Endothelial cell (in vitro differentiated cells): Measurements from ENCODE around the gene VDR. TPM values are rescaled to one million over a fixed set of nuclear protein-coding genes. Genes with fewer than 3 reads are reported as not detected.

Source experiments
- DNase-seq: peaks from one replicate; pipeline ENCODE4 v3.0.0; 2021; ENCODE audit warnings: low spot score
- H3K27ac Mint-ChIP-seq: one replicate; pipeline ENCODE4 v1.8.0; 2021; ENCODE audit warnings: mixed read lengths, inconsistent platforms; ENCODE audit not compliant: unreplicated experiment
- H3K27me3 Mint-ChIP-seq: one replicate; pipeline ENCODE4 v1.8.0; 2021; ENCODE audit warnings: mild to moderate bottlenecking, moderate library complexity, mixed read lengths, inconsistent platforms; ENCODE audit not compliant: unreplicated experiment
- H3K36me3 Mint-ChIP-seq: one replicate; pipeline ENCODE4 v1.8.0; 2021; ENCODE audit warnings: mild to moderate bottlenecking, low read depth, mixed read lengths, inconsistent platforms; ENCODE audit not compliant: unreplicated experiment
- H3K4me1 Mint-ChIP-seq: one replicate; pipeline ENCODE4 v1.8.0; 2021; ENCODE audit warnings: mild to moderate bottlenecking, mixed read lengths, inconsistent platforms; ENCODE audit not compliant: unreplicated experiment
- H3K4me3 Mint-ChIP-seq: one replicate; pipeline ENCODE4 v1.8.0; 2021; ENCODE audit warnings: mild to moderate bottlenecking, mixed read lengths, inconsistent platforms; ENCODE audit not compliant: unreplicated experiment
- H3K9me3 Mint-ChIP-seq: one replicate; pipeline ENCODE4 v1.8.0; 2021; ENCODE audit warnings: mixed read lengths, inconsistent platforms; ENCODE audit not compliant: unreplicated experiment
- total RNA-seq: library from RNA; stranded (reverse); fragmentation: NEBNext Ultra II Directional; extraction: Animal tissue kit (Norgen Biotek cat#: 25700); gene quantifications from one replicate; pipeline ENCODE4 v1.2.1, GENCODE V29; 2021; ENCODE audit not compliant: unreplicated experiment
- TF ChIP-seq, protein P1 (sequence below): fragments of 200-600 bp; sonication (generic); IDR thresholded peaks from one replicate; pipeline ENCODE4 v1.5.0; 2021; ENCODE audit warnings: antibody characterized with exemption; ENCODE audit not compliant: unreplicated experiment

VDR gene
- total RNA-seq, 1 donor from 2014 or later: 2.3 TPM

DNA sequence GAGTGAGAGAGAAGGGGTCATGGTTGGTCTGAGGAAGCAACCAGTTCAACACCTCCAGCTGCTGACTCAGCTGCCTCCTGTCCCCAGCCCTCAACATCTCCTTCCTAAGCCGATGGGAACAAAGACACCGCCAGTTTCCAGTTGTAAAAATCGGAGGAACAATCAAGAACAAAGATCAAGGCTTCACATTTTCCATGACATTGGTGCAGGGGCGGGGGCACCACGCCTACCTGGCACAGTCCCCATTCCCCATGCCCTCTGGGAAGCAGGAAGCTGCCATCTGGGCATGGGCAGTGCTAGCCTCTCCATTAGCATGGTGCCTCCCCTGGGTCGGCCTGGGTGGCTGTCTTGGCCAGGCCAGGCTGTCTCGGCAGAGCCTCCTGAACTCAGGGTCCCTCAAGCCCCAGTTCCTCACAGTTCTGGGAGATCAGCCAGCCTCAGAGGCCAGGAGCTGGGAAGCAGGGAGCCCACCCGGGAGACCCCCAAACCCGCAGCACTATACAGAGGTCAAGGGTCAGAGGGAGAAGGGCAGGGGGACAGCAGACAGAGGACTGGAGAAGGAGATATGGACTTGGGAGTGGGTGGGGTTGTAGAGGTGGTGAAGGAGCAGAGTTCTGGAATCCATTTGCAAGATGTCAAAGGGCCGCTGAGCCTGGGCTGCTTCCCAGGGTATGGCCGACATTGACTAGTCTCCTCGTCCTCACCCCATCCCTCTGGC lies 39.0 kb upstream of the VDR start:
- no peak for DNase-seq
- peaks cover 5% of the 10 kb centered on the region for H3K4me1 Mint-ChIP-seq
- no peaks in the 10 kb centered on the region for H3K9me3 Mint-ChIP-seq
- TF ChIP-seq, protein P1, sequence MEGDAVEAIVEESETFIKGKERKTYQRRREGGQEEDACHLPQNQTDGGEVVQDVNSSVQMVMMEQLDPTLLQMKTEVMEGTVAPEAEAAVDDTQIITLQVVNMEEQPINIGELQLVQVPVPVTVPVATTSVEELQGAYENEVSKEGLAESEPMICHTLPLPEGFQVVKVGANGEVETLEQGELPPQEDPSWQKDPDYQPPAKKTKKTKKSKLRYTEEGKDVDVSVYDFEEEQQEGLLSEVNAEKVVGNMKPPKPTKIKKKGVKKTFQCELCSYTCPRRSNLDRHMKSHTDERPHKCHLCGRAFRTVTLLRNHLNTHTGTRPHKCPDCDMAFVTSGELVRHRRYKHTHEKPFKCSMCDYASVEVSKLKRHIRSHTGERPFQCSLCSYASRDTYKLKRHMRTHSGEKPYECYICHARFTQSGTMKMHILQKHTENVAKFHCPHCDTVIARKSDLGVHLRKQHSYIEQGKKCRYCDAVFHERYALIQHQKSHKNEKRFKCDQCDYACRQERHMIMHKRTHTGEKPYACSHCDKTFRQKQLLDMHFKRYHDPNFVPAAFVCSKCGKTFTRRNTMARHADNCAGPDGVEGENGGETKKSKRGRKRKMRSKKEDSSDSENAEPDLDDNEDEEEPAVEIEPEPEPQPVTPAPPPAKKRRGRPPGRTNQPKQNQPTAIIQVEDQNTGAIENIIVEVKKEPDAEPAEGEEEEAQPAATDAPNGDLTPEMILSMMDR: no peak
- H3K36me3 Mint-ChIP-seq: peaks cover 3% of the 10 kb centered on the region
- no peak overlapping the region for H3K27ac Mint-ChIP-seq
- H3K4me3 Mint-ChIP-seq: no peak overlapping the region
- peaks cover 20% of the 10 kb centered on the region for H3K27me3 Mint-ChIP-seq

DNA sequence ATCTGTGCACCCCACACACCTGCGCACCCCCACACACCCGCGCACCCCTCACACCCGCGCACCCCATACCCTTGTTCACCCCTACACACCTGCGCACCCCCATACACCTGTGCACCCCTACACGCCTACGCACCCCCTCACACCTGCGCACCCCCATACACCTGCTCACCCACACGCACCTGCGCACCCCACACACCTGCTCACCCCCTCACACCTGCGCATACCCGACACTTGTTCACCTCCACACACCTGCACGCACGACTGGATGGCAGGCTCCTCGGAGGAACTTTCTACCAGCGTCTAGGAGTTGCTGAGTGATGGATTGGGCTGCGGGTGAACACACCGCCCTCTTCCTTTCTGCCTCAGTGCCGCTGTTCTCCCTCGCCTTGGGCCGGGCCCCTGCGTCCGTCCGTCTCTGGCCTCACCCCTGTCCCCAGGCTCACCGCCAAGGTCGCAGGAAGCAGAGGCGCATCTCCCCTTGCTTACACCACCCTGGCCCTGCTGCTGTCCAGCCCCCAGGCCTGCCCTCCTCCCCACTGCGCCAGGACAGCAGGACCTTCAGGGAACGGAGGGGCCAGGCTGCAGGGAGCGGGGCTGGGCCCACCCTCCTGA lies 37.9 kb upstream of the VDR start:
- DNase-seq: no peak
- Mint-ChIP-seq H3K27me3 (peaks cover 20% of the 10 kb centered on the region), H3K4me1 (peaks cover 5% of the 10 kb centered on the region), H3K27ac (no peak overlapping the region), H3K36me3 (peaks cover 3% of the 10 kb centered on the region), H3K4me3 (no peak overlapping the region), H3K9me3 (no peaks in the 10 kb centered on the region)
- TF ChIP-seq, protein P1: no peak

DNA sequence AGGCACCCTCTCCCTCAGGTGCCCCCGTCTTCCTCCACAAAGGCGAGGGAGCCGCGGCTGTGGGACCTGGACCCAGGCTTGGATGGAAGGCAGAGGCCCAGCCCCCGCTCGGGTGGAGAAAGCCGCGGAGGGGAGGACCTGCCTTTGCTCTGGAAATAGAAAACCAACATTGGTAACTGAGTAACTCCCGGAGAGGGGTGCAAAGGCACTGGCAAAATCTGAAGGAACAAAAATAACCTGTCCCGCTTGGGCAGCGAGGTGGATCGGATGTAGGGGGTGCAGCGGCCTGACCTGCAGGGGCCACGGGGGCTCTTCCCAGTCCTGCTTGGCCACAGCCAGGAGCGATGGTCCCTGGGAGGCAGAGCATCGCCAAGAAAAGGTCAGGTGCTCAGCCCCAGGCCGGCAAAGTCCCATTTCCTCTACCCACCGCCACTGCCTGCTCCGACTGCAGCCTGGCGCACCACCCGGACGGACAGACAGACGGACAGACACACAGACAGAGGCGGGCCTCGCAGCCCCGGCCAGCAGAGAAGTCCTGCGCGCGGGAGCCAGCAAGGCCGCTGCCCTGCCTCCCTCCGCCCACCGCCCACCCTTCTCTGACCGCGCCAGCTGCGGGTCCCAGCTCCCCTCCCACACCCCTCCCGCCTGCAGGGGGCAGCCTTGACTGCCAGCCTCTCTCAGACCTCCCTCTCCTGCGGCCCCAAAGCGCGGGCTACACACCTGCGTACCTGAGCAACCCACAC lies 37.2 kb upstream of the VDR start:
- no peak overlapping the region for H3K27ac Mint-ChIP-seq
- H3K4me3 Mint-ChIP-seq: no peak overlapping the region
- peaks cover 5% of the 10 kb centered on the region for H3K4me1 Mint-ChIP-seq
- peaks cover 3% of the 10 kb centered on the region for H3K36me3 Mint-ChIP-seq
- peaks cover 19% of the 10 kb centered on the region for H3K27me3 Mint-ChIP-seq
- TF ChIP-seq, protein P1: peak; percentile 40
- peak; percentile 80 for DNase-seq
- H3K9me3 Mint-ChIP-seq: no peaks in the 10 kb centered on the region

DNA sequence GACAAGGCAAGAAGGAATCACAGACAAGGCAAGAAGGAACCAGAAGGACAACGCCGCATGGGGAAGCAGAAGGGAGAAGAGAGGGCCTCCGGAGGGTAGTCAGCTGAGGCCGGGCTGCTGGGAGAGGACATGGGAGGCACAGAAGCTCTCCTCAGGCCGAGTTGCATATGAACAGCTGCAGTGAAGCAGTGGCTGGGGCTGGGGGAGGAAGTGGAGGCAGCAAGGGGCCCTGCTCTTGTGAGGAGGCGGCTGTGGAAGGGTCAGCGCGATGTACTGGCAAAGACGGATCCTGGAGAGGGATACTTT lies 36.6 kb upstream of the VDR start:
- peaks cover 3% of the 10 kb centered on the region for H3K36me3 Mint-ChIP-seq
- H3K27ac Mint-ChIP-seq: peak overlapping the region; percentile 0
- peaks cover 5% of the 10 kb centered on the region for H3K4me1 Mint-ChIP-seq
- TF ChIP-seq, protein P1: no peak
- DNase-seq: no peak
- peaks cover 15% of the 10 kb centered on the region for H3K27me3 Mint-ChIP-seq
- no peaks in the 10 kb centered on the region for H3K9me3 Mint-ChIP-seq
- H3K4me3 Mint-ChIP-seq: peak overlapping the region; percentile 43
